HUES64 (cell line): ENCODE measurements around the gene IMMT.

Experiments
- H3K27ac ChIP-seq: 2 replicates; pipeline ENCODE4 v1.7.0; 2013; ENCODE audit warnings: low read depth, low read length, inconsistent platforms
- H3K27me3 ChIP-seq: 2 replicates; pipeline ENCODE4 v1.6.1; 2013; ENCODE audit warnings: mild to moderate bottlenecking, low read length; ENCODE audit not compliant: insufficient read depth
- H3K36me3 ChIP-seq: 2 replicates; pipeline ENCODE4 v1.6.1; 2013; ENCODE audit warnings: mild to moderate bottlenecking, low read length; ENCODE audit not compliant: insufficient read depth
- H3K4me1 ChIP-seq: 2 replicates; pipeline ENCODE4 v1.6.1; 2013; ENCODE audit warnings: mild to moderate bottlenecking, low read length, moderate library complexity; ENCODE audit not compliant: insufficient read depth
- H3K4me3 ChIP-seq: 2 replicates; pipeline ENCODE4 v1.5.1; 2013; ENCODE audit warnings: mild to moderate bottlenecking, low read length, moderate library complexity
- H3K9ac ChIP-seq: 2 replicates; pipeline ENCODE4 v1.6.1; 2013; ENCODE audit warnings: mild to moderate bottlenecking, low read depth, low read length
- H3K9me3 ChIP-seq: 2 replicates; pipeline ENCODE4 v1.6.1; 2013; ENCODE audit warnings: low read depth, low read length; ENCODE audit not compliant: insufficient read depth
- WGBS: fragments of 150-250, 120-280 bp; methylation state at CpG from one replicate; pipeline ENCODE4 v1.1.7; 2013; ENCODE audit warnings: missing lambda C conversion rate; 5-methylcytosine and 5-hydroxymethylcytosine counted together

IMMT gene

DNA sequence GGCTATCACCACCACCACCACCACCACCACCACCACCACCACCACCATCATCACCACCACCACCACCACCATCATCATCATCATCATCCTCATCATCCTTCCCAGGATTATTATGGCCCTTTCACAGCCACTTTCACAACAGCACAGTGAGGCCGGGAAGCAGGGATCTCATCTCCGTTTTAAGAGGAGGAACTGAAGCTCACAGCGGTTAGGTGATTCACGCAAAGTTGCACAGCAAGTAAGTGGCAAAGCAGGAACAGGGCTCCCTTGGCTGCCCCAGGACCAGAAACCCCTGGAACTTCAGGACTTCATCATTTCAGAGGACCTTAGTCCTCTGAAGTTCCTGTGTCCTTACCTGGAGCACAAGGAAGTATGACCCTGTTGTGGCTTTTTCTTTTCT is 30.8 kb upstream of the IMMT start:
- Histone ChIP-seq H3K4me3 (no peak overlapping the region), H3K27ac (no peak overlapping the region), H3K9me3 (no peaks in the 10 kb centered on the region), H3K27me3 (no peaks in the 10 kb centered on the region), H3K36me3 (no peaks in the 10 kb centered on the region), H3K9ac (no peak overlapping the region), H3K4me1 (no peaks in the 10 kb centered on the region)
- whole genome bisulfite sequencing: 95% methylated on average over 4 of the region's 4 CpGs

DNA sequence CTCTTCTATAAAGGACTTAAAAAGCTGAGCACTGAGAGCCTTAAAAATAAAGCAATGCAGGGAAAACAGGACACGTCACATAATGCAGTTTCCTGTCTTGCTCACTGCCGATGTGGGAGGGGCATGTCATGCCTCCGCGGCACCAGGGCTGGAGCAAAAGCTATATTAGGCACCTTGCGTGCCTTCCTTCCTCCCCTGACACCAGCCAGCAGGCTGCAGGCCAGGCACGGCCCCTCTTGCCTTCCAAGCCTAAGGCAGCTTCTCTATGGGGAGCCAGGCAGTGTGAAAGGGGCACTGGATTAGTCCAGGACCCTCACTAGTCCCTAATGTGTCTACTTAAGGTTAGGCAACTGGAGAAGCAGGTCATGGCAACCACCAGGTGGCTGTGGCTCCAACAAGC is 30.3 kb upstream of the IMMT start:
- Histone ChIP-seq H3K4me1 (no peaks in the 10 kb centered on the region), H3K27me3 (no peaks in the 10 kb centered on the region), H3K4me3 (no peak overlapping the region), H3K27ac (no peak overlapping the region), H3K36me3 (no peaks in the 10 kb centered on the region), H3K9me3 (no peaks in the 10 kb centered on the region), H3K9ac (no peak overlapping the region)
- 93% methylated on average over 6 of the region's 6 CpGs for WGBS

DNA sequence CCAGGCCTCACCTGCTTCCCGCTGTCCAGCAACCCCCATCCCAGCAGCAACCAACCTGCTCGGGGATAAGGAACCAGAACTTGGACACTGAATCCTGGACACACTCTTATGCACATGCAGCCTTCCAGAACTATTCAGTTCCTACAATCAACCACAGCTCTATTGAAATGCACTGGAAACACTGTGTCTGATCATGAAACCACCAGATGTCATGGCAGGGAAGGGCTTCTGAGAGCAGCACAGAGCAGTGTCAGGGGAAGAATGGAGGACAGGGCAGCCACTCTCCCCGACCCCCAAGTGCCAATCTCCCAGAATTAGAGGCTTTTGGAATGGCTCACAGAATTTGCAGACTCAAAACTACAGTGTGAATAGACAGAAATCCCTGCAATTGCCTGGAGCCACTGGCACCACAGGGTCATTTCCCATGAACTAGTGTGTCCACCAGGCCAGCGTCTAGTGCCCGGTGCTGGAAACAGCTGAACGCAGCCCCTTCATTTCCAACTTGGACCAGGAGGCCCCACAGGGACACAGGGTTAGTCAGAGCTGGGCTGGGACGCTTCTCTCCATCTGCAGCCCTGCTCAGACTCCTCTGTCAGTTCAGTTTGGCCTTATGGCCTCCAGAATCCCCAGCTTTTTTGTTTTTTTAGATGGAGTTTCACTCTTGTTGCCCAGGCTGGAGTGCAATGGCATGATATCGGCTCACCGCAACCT is 29.5 kb upstream of the IMMT start:
- H3K27me3 ChIP-seq: no peaks in the 10 kb centered on the region
- H3K9me3 ChIP-seq: no peaks in the 10 kb centered on the region
- H3K4me1 ChIP-seq: no peaks in the 10 kb centered on the region
- no peak overlapping the region for H3K4me3 ChIP-seq
- 90% methylated on average over 9 of the region's 9 CpGs for WGBS
- H3K36me3 ChIP-seq: no peaks in the 10 kb centered on the region
- H3K27ac ChIP-seq: no peak overlapping the region
- no peak overlapping the region for H3K9ac ChIP-seq

DNA sequence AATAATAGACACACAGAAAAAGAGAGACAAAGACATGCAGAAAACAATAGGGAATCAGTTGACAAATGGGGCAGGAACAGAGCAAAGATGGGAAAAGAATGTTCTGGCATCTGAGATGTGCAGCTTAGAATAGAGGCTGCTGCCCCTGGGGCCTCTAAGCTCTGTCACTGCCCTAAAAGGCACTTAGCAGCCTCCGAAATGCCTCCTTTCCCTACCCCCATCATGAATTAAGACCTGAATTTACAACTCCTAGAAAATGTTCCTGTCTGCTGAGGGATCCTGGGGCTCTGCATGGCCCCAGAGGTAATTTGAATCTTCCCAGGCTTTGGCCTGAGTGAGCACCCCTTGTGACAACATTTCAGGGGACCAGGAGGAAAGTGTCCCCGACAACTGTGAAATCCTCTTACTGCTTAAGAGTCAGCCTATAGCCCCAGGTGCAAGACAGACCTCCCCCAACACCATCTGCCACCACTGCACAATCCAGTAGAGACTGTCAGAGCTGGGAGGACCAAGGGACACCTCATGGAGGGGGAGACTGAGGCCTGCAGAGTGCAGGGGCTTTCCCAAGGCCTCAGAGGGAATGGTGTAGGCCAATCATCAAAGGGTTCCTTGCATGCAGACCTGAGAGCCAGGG is 28.8 kb upstream of the IMMT start:
- no peaks in the 10 kb centered on the region for H3K36me3 ChIP-seq
- WGBS: 89% methylated on average over 2 of the region's 2 CpGs
- H3K27ac ChIP-seq: no peak overlapping the region
- no peaks in the 10 kb centered on the region for H3K4me1 ChIP-seq
- no peaks in the 10 kb centered on the region for H3K9me3 ChIP-seq
- no peaks in the 10 kb centered on the region for H3K27me3 ChIP-seq
- H3K4me3 ChIP-seq: no peak overlapping the region
- H3K9ac ChIP-seq: no peak overlapping the region

DNA sequence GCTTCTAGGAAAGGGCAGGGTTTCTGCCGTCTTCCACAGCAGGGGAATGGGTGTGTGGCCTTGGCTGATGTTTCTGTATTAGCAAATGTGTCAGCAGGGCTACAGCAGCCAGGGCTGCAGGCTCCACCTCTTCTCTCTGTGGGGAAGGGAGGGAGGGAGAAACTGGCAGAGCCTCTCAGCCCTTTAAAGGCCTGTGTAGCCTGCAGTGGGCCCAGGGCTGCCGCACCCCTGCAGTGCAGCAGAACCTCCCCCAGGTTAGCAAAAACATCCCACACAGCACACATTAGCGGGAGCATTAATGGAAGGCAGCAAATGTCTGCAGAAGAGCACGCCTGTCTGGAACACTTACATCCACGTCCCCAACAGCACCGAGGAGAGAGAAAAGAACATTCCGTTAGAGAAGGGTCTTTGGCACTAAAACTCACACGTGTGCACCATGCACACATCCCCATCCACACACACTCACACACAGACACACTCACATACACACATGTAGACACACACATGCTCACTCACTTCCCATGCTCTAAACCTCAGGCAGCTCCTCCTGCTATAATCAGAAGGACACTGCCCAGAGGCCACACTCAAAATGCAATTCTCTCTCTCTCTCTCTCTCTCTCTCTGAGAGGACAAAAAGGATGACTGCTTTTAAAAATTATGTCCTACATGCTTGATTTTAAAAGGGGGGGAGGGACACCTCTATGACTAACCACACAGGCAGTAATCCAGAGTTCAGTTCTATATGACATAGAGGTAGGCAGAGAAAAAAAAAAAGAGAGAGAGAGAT is 28.1 kb upstream of the IMMT start:
- H3K9me3 ChIP-seq: no peaks in the 10 kb centered on the region
- H3K4me3 ChIP-seq: no peak overlapping the region
- no peak overlapping the region for H3K27ac ChIP-seq
- H3K27me3 ChIP-seq: no peaks in the 10 kb centered on the region
- no peak overlapping the region for H3K9ac ChIP-seq
- no peaks in the 10 kb centered on the region for H3K4me1 ChIP-seq
- no peaks in the 10 kb centered on the region for H3K36me3 ChIP-seq
- WGBS: 62% methylated on average over 7 of the region's 8 CpGs

DNA sequence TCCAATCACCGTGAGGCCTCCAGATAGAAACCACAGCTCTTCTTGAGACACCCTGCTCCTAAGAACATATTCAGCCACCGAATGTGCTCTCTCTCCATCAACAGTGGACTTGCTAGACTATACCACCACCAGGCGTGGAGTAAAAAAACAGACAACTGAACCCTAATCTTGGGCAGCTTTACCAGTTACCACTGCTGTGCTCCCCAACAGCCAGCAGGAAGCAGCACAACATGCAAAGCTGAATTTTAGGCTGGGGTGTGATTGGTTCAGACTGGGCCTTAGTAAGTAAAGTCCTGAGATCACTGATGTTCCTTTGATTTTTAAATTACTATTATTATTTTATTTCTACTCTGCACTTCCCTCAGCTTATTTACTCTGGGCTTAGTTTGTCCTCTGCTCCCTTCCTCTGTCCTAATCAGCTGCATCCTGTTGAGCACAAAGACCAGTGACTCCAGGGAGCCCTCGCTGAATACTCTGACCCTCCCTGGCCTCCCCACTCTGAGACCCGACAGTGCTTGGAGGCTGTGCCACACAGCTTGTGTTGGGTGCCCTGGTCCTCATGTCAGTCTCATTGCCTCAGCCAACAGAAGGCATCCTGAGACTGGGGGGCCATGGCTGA is 25.9 kb upstream of the IMMT start:
- no peak overlapping the region for H3K4me3 ChIP-seq
- no peaks in the 10 kb centered on the region for H3K36me3 ChIP-seq
- H3K9ac ChIP-seq: no peak overlapping the region
- H3K4me1 ChIP-seq: no peaks in the 10 kb centered on the region
- no peak overlapping the region for H3K27ac ChIP-seq
- H3K27me3 ChIP-seq: no peaks in the 10 kb centered on the region
- WGBS: 54% methylated on average over 5 of the region's 5 CpGs
- H3K9me3 ChIP-seq: no peaks in the 10 kb centered on the region

DNA sequence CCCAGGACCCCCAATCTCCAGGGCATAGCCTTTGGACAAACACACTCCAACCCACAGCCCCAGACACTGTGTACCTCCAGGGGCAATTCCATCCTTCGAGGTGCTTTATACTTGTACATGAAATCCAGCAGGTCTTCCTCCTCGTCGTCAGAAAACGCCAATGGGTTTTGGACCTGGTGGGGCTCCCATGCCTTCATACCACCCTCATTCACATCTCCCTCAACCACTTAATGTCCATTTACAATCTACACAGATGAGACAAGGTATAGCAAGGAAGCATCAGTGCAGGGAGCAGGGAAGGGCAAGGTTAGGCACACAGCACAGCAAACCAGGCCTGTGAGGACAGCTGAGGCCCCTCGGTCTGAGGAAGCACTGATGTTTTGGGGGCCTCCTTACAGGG is 24.6 kb upstream of the IMMT start:
- Histone ChIP-seq H3K9me3 (no peaks in the 10 kb centered on the region), H3K9ac (no peak overlapping the region), H3K27me3 (no peaks in the 10 kb centered on the region), H3K27ac (no peak overlapping the region), H3K4me3 (no peak overlapping the region), H3K36me3 (no peaks in the 10 kb centered on the region), H3K4me1 (no peaks in the 10 kb centered on the region)
- WGBS: 96% methylated on average over 4 of the region's 5 CpGs

DNA sequence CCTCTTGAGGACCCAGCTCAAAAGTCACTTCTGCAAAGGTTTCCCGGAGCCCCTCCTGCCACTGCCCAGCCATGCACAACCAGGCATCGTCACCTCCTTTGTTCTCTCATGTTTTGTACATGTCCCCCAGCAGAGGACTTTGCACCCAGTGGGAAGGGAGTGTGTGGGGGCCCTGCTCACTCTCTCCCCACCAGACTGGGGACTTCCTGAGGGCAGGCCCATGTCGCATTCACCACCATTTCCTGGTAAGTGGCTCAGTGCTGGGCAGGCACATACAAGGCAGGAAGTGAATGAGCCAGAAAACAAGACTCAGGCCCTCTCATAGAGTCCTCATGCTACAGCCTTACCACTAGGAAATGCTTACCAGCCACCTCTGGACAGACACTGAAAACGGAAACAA is 22.9 kb upstream of the IMMT start:
- Histone ChIP-seq H3K36me3 (peaks cover 14% of the 10 kb centered on the region), H3K9ac (no peak overlapping the region), H3K4me1 (no peaks in the 10 kb centered on the region), H3K9me3 (no peaks in the 10 kb centered on the region), H3K27me3 (no peaks in the 10 kb centered on the region), H3K4me3 (no peak overlapping the region), H3K27ac (no peak overlapping the region)
- 93% methylated on average over 4 of the region's 4 CpGs for WGBS

DNA sequence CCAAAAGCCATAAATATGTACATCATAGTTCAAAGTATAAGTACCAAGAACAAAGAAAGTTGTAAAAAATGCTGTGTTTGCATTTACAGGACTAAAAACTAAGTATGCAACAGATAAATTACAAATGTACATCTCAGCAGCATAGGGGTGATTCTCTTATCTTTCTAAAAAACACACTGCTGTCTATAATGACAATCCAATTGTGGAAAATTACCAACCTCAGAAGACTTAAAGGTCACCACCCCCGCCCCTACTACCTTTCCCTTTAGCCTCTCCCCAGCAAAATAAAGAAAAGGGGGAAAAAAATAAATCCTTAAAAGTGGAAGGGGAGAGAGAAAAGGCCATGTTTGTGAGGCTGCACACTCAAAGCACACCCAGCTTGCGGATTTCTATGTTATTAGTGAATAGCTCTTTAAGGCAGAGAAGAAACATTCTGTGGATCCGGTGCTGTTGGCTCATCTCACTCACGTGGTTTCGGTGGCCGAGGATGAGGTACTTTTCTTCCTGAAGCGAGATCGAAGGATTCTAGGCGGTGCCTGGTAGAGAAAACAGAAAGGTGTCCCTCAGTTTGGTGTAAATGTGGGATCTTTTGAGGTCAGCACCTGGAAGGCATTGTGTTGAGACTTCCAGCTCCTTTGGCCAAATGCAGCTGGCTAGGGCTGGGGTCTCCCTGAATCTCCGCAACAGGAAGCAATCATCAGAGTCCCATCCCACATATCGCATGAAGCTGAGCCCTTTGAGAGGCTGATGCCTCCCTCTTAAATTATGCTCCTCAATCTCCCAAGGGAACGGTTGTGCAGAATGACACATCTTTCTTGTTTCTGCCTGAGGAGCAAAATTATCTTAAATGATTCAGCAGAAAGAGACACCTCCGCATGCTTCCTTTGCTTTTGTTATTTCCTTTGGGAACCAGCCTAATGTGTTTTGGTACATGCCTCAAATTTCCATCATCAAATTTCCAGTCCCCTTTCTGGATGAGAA is 21.6 kb upstream of the IMMT start:
- Histone ChIP-seq H3K27ac (no peak overlapping the region), H3K36me3 (peaks cover 27% of the 10 kb centered on the region), H3K4me3 (no peak overlapping the region)

DNA sequence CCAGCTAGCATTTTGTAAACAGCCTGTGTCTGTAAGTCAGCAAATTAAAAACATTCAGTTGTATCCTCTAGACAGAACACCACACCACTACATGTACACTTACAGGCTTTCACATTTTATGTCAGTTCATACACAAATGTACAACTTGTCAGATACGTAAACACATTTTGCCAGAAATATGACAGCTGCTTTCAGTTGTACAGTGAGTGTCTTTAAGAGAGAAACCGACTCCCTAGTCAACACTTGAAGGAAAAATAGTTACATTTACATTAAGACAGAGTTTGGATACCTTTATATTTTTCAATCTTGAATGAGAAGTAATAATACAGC is 19.2 kb upstream of the IMMT start:
- Histone ChIP-seq H3K9me3 (no peaks in the 10 kb centered on the region), H3K9ac (no peak overlapping the region), H3K27me3 (no peaks in the 10 kb centered on the region), H3K4me3 (no peak overlapping the region), H3K36me3 (peaks cover 51% of the 10 kb centered on the region), H3K4me1 (no peaks in the 10 kb centered on the region), H3K27ac (no peak overlapping the region)
- WGBS: 94% methylated on average over 2 of the region's 2 CpGs

More for the DNA sequence above, 21.6 kb upstream of the IMMT start:
- H3K4me1 ChIP-seq: no peaks in the 10 kb centered on the region
- H3K9me3 ChIP-seq: no peaks in the 10 kb centered on the region
- H3K27me3 ChIP-seq: no peaks in the 10 kb centered on the region
- H3K9ac ChIP-seq: no peak overlapping the region
- WGBS: 89% methylated on average over 13 of the region's 13 CpGs
